HG03103 (cell line): ENCODE measurements around the gene PACS1.
"Not testable (repeated sequence)": the region's sequence is repeated elsewhere in the genome, so short reads cannot be mapped to it uniquely, and the experiment has no call there.

Experiments used
- ATAC-seq: cut with Tn5 transposase; IDR thresholded peaks from one replicate; pipeline ENCODE4 v1.9.1; 2021; ENCODE audit warnings: low read depth; ENCODE audit not compliant: unreplicated experiment

The PACS1 gene

DNA sequence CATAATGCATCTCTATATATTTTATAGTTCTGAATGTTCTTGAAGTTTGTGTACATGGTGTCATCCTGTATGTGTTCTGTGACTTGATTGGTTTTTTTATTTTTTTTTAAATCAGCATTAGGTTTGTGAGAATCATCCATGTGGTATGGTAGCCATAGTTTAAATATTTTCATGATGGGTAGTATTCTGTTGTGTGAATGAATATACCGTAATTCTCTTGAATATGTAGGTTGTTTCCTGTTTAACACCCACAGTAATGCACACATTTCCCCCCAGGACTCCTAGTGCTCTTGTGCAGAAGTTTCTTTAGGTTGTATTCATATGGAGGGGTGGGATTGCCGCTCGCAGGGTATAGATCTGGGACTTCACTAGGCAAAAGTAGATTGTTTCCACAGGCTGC is 2.0 kb downstream of the PACS1 start:
- no peak for ATAC-seq

DNA sequence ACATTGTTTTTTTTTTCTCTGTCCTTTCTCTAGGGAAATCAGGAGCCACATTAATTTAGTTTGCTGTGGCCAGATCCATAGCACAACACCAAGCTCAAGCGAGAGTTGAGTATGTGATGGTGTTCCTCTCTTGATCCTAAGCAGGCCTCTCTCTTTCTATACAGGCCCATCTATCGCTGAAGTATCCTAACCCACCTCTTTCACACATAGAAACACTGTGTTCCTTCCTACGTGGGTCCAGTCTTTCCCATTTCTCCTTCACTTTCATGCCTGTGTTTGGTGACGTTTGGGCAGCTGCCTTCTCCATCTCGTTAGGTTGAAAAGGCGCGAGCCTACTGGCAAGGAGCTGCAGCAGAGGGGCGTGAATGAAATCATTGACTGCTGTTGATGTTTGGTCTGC is 2.4 kb downstream of the PACS1 start:
- ATAC-seq = no peak

DNA sequence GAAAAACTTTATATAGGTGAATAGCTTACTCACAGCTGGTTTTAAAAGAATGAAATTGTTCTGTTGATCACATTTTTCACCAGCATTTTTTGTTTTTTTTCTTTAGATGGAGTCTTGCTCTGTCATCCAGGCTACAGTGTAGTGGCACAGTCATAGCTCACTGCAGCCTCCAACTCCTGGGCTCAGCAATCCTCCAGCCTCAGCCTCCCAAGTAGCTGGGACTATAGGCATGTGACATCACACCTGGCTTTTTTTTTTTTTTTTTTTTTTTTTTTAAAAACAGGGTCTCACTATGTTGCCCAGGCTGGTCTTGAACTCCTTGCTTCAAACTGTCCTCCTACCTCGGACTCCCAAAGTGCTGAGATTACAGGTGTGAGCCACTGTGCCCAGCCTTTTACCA is 3.6 kb downstream of the PACS1 start:
- ATAC-seq = no peak

DNA sequence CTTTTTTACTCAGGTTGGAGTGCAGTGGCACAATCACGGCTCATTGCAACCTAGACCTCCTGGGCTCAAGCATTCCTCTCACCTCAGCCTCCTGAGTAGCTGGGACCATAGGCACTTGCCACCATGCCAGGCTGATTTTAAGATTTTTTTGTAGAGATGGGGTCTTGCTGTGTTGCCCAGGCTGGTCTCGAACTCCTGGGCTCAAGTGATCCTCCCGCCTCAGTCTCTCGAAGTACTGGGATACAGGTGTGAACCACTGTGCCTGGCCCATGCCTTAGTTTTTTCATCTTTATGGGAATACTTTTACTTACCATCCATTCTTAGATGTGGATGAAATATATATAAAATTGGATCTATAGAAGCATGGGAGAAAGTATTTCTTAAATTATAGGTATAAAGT is 5.2 kb downstream of the PACS1 start:
- no peak for ATAC-seq

DNA sequence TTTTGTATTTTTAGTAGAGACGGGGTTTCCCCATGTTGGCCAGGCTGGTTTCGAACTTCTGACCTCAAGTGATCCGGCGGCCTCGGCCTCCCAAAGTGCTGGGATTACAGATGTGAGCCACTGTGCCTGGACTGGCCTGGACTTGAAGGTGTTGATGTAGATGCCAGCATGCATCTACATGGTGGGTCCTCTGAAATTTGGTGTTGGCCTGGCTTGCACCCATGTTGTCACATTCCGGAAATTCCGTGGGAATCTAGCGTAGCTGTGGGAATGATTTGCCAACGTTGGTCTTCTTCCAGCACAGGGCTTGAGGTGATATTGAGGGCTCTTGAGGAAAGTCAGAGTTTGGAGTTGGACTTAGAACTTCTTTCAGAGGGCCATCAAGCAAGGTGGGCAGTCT is 6.5 kb downstream of the PACS1 start:
- no peak for ATAC-seq

DNA sequence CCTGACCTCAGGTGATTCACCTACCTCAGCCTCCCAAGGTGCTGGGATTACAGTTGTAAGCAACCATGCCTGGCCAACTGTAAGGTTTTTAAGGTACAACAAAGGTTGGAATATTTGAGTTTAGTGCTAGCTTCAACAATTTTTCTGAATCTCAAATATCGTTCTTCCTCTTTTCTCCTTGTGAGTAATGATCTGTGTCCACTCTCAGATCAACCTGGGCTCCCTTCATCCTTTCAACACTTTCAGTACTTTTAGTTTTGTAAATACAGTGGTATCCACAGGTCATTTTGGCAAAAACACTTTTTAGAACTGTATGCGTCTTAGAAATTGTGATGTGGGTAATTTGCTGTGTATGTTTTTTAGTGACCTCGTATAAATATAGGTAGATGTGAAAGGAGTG is 7.9 kb downstream of the PACS1 start:
- ATAC-seq = no peak

DNA sequence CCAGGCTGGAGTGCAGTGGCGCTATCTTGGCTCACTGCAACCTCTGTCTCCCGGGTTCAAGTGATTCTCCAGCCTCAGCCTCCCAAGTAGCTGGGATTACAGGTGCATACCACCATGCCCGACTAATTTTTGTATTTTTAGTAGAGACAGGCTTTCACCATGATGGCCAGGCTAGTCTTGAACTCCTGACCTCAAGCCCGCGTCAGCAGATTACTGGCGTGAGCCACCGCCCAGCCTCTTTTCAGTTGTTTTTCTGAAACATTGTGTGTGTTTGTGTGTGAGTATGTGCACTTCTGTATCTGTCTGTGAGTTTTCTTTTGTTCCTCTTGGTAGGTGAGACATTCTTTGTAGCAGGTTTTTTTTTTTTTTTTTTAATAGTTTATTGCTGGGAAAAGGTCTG is 8.9 kb downstream of the PACS1 start:
- ATAC-seq = not testable (repeated sequence)

DNA sequence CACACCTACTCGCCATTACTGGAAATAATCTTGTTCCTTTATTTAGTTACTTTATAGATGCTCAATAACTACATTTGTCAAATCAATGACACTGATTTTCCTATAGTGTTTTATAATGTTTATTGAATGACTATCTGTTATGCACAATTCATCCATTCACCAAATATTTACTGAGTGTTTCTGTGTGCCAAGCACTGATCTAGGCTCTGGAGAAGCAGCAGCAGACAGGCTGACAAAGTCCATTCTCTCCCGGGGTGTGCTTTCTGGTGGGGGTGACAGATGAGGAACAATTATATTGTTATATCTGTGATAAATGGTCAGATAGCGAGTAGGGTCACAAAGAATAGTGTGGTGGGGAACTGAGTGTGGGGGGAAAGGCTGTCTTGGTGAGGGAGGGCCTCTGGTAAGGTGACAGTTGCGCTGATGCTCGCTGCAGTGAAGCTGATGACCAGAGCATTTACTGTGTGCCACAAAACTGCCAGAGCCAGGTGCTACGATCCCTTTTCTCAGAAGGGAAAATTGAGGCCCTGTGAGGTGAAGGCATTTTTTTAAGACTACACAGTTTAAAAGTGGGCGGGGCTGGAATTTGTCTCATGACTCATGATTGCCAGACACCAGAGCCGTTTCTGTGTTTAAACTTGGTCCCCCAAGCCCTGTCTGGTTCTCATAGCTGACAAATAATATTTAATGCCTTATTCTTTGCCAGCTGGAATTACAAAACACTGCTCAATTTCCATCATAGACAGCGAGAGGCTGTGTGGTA is 10.2 kb downstream of the PACS1 start:
- ATAC-seq = no peak

DNA sequence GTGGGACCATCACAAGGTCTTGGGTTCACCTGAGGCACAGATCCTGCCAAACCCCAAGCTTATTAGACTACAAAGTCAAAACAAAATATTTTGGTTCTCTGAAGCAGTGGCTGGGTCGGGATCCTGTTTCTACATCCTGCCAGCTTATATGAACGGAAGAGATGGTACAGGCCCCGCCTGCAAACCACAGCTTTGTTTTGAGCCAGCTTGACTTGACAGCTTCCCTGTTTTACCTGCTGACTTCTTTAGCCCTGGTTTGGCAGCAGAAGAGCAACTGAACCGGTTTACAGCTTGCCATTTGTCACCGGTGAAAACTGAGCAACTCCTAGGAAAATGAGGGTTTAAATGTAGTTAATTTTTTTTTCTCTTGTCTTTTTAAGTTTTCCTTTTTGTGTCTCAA is 11.4 kb downstream of the PACS1 start:
- no peak for ATAC-seq

DNA sequence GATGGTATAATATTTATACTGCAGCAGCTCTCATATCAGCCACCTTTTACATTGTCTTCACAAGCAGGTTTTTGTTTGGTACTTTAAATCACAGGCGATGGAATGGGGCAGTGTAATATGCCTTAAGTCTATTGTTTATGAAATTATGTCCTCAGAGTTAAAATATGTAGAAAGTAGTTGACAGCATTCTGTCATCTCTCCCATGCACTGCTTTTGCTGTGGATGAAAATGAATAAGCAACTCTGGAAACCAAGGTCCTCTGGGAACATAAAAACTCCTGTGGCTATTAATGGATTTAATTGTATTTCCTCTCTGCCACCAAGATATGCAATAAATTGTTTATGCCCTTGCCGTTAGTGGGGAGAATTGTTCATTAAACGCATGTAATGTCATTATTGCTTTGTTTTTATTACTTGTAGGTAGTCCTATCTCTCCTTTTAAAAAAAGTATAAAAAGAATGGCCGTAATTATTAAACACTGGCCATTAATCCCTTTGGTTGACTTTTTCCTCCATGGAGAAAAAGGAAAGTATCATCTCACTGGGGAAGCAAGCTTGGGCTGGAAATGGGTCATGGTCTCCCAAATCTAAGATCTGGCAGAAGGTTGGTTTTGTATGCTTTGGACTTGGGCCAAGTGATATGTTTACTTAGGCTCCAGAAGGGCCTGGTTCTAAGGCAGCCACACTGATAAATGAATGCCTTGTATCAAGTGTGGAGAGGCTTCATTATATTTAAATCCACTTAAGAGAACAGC is 13.1 kb downstream of the PACS1 start:
- ATAC-seq = no peak

DNA sequence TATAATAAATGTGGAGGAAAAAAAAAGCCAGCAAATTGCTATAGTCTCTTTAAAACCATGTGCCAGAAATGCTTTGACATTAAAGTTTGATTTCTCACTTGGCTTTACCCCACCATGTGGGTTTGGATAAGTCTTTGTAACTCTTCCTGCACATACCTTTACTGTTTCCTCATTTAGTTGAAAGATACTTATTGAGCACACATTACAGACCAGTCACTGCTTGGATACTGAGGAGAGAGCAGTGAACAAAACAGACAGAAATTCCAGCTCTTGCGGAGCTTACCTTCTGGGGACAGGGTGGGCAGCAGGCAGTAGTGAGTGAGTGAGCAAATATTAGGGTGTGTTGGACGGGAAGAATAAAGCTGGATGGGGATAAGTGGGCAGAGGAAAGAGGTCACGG is 13.7 kb downstream of the PACS1 start:
- no peak for ATAC-seq

DNA sequence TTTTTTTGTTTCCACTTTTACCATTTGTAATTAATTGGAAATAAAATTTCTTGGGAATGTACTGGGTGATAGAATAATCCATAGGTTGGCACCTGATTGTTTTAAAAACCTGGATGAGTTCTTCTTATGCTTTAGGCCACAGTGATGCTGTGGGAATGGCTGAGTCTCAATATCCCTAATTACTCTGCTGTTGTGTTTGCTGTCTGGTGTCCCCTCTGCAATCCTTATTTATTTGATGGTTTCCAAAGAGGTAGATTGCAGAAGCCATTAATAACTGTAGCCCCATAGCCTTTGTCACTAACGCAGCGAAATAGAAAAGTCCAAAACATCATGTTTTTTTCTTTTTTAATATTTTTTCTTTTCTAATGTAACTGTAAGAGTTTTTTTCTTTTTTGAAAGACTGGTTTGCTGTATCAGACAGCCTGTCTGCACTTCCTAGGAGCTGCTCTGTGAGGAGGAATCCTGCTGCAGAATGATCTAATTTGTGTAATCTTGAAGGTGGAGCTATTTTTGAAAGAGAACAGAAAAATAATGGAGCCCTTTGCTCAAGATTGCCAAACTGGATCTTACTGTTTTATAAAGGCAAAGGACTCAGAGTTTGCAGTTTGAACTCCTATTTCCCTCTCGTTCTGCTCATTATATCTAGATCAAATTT is 14.9 kb downstream of the PACS1 start:
- ATAC-seq = no peak

DNA sequence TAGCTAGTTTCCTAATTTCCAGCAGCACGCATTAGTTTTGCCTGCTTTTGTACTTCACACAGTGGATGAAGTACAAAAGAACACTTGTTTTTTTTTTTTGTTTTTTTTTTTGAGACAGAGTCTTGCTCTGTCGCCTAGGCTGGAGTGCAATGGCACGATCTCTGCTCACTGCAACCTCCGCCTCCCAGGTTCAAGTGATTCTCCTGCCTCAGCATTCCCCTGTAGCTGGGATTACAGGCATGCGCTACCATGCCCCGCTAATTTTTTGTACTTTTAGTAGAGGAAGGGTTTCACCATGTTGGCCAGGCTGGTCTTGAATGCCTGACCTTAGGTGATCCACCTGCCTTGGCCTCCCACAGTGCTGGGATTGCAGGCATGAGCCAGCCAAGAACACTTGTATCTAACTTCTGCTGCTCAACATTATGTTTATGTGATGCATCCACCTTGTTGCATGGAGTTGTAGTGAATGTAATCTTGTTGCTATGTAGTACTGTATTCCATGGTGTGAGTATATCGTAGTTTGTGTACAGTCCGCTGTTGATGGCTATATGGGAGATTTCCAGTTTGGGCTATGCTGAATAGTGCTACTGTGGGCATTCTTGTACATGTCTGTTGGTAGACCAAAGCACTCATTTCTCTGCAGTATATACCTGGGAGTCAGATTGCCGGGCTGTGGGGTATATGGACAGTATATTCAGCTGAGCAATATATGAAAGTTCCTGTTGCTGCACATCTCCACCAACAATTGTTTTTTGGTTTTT is 17.3 kb downstream of the PACS1 start:
- ATAC-seq = no peak

DNA sequence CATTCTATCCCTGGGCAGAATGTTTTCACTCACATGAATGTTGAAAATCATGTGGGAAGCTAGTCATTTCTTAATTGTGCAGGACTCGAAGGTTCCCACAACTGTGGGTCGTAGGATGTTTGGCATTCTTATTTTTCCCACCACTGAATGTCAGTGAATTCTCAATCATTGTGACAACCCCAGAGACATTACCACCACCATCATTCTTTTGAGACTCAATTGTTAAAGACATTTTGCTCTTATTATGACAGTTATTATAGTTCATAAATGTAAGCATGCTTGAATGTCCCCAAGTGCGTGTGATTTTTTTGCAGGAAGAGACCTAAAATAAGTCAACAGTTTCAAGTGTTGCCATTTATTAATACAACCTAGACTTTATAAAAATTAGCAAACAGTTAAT is 19.0 kb downstream of the PACS1 start:
- no peak for ATAC-seq

DNA sequence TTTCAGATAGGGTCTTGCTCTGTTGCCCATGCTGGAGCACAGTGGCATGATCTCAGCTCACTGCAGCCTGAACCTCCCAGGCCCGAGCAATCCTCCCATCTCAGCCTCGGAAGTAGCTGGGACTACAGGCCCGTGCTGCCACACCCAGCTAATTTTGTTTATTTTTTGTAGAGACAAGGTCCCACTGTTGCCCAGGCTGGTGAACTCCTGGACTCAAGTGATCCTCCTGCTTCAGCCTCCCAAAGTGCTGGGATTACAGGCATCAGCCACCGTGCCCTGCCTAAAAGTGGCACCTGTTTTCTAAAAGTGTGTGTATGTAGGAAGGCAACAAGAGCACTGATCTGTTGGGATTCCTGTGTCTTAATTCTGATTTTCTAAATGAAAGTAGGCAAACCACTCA is 20.2 kb downstream of the PACS1 start:
- ATAC-seq = no peak

DNA sequence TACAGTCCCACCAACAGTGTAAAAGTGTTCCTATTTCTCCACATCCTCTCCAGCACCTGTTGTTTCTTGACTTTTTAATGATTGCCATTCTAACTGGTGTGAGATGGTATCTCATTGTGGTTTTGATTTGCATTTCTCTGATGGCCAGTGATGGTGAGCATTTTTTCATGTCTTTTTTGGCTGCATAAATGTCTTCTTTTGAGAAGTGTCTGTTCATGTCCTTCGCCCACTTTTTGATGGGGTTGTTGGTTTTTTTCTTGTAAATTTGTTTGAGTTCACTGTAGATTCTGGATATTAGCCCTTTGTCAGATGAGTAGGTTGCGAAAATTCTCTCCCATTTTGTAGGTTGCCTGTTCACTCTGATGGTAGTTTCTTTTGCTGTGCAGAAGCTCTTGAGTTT is 22.1 kb downstream of the PACS1 start:
- ATAC-seq = not testable (repeated sequence)

DNA sequence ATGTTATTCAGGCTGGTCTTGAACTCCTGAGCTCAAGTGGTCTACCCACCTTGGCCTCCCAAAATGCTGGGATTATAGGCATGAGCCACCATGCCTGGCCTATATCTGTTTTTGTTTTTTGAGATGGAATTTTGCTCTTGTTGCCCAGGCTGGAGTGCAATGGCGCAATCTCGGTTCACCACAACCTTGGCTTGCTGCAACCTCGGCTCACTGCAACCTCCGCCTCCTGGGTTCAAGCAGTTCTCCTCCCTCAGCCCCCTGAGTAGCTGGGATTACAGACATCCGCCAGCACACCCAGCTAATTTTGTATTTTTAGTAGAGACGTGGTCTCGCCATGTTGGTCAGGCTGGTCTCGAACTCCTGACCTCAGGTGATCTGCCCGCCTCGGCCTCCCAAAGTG is 29.7 kb downstream of the PACS1 start:
- ATAC-seq = not testable (repeated sequence)

DNA sequence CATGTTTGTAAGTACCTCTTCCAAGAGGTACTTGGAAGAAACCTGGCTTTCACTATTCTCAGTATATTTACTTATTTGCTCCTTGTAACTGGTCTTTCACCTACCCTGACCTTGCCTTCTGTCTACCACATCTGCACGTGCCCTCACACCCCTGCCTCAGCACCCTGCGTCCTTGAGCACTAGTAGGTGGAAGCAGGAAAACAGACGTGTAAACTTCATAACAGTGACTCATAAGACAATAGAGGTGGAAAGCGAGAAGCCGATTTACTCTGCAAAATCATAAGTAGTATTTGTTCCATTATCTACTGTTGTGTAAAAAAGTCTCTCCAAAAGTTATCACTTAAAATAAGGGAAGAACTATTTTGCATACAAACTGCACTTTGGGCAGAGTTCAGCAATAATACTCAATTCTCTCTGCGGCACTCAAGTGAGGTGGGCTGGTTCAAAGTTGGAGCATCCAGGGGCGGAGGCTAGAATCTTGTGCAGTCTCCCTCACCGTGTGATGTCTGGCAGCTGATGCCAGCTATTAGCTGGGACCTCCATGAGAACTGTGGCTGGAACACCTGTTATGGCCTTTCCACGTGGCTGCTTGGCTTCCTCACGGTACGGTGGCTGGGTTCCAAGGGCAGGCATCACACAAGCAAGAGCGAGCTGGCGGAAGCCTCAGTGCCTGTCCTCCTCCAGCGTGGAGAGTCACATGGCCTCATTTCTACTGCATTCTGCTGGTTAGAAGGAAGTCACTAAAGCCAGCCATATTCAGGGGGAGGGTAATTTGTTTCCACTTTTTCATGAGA is 30.4 kb downstream of the PACS1 start:
- ATAC-seq = peak; percentile 52

DNA sequence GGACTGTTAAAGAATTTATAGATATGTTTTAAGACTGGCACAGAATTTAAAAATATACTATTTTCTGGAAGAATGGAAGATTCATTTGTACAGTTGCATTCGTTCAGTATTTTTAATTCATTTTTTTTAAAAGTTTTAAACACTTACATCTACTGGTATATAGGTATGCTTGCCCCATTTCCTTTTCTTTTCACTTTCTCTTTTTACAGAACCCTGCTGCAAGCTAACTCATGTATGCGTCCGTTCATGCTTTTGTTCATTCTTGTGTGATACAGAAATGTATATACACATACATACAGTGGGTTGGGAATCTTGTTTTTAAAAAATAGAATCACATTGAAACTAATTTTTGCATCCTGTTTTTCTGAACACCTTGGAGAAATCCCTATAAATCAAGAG is 31.0 kb downstream of the PACS1 start:
- peak; percentile 9 for ATAC-seq

DNA sequence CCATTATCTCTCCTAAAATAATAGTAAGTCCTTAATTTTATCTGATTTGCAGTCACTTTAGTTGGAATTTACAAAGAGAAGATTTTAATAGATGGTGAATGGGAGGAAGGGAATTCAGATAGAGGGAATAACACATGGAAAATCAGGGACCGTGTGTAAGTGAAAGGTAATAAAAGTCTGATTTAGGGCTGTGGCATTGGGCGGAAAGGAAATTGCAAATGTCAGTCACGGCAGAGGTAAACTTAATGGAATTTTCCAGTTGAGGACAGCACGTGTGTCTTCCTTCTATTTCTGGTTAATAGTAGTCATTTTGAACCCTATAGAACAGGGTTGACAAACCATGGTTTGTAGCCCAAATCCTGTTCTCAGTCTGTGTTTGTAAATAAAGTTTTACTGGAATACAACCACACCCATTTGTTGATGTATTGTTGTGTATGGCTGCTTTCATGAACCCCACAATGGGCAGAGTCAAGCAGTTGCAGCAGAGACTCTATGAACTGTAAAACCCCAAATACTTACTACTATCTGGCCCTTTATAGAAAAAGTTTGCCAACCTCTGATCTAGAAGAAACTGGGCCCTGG is 34.1 kb downstream of the PACS1 start:
- no peak for ATAC-seq
